Muscle layer of duodenum (tissue), 2 donors: ENCODE results near the gene COL15A1.
A peak's percentile ranks its signal among the peaks of the same experiment; 100 is the strongest.

Source experiments
- H3K27ac ChIP-seq: one replicate; pipeline ENCODE4 v1.7.0; 2013; ENCODE audit warnings: mild to moderate bottlenecking, low read length
- H3K27me3 ChIP-seq: one replicate; pipeline ENCODE4 v1.7.0; 2013; ENCODE audit warnings: low read depth, mild to moderate bottlenecking, control low read depth, low read length
- H3K36me3 ChIP-seq, 2 donors: one replicate each; pipeline ENCODE4 v1.7.0; 2013; ENCODE audit warnings: low read length in 2 of 2, control low read depth in 1 of 2, mild to moderate bottlenecking in 1 of 2; ENCODE audit not compliant: insufficient read depth in 2 of 2, control insufficient read depth in 1 of 2
- H3K4me1 ChIP-seq, 2 donors: one replicate each; pipeline ENCODE4 v1.7.0; 2013; ENCODE audit warnings: low read length in 2 of 2, mild to moderate bottlenecking in 2 of 2, control low read depth in 1 of 2, moderate library complexity in 1 of 2; ENCODE audit not compliant: insufficient read depth in 2 of 2, control insufficient read depth in 1 of 2
- H3K4me3 ChIP-seq, 2 donors: one replicate each; pipeline ENCODE4 v1.7.0; 2013; ENCODE audit warnings: low read length in 2 of 2, low read depth in 1 of 2, mild to moderate bottlenecking in 1 of 2
- H3K9me3 ChIP-seq, 2 donors: one replicate each; pipeline ENCODE4 v1.7.0; 2013; ENCODE audit warnings: low read length in 2 of 2, control low read depth in 1 of 2, mild to moderate bottlenecking in 1 of 2; ENCODE audit not compliant: control insufficient read depth in 1 of 2
- donor health status: healthy.

COL15A1 gene

GRCh38 chr9:99042620-99043019, 98.9 kb downstream of the COL15A1 start:
- Histone ChIP-seq H3K4me3 (no peak overlapping the region), H3K9me3 (no peaks in the 10 kb centered on the region), H3K27me3 (no peaks in the 10 kb centered on the region), H3K36me3 (peaks cover 10 to 48% of the 10 kb centered on the region in 2 donors), H3K27ac (no peak overlapping the region), H3K4me1 (no peaks in the 10 kb centered on the region)

- H3K4me3 ChIP-seq: no peak overlapping the region
Measured at GRCh38 chr9:99044827-99045226, 101.1 kb downstream of the COL15A1 start.

DNA sequence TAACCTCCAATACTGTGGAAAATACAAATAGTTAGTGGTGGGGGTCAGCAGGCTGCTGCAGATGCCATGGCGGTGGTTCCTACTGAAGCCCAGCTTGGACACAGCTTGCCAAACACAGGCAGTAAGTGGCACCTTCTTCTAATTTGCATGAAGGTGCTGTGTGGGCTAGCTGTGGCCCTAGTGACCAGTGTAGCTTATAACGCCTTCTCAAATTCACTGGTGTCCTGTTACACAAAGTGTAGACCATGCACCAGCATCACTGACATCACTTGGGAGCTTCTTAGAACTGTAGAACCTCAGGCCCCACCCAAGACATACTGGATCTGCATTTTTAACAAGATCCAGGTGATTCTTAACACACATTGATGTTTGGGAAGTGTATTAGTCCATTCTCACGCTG, 102.4 kb downstream of the COL15A1 start:
- H3K4me1 ChIP-seq: no peaks in the 10 kb centered on the region
- no peaks in the 10 kb centered on the region for H3K27me3 ChIP-seq
- peaks cover 5 to 54% of the 10 kb centered on the region in 2 donors for H3K36me3 ChIP-seq
- H3K9me3 ChIP-seq: no peaks in the 10 kb centered on the region
- peak overlapping the region; percentile 68 for H3K27ac ChIP-seq
- H3K4me3 ChIP-seq: no peak overlapping the region

More at GRCh38 chr9:99044827-99045226, 101.1 kb downstream of the COL15A1 start:
- no peaks in the 10 kb centered on the region for H3K4me1 ChIP-seq
- no peak overlapping the region for H3K27ac ChIP-seq
- H3K27me3 ChIP-seq: no peaks in the 10 kb centered on the region
- H3K9me3 ChIP-seq: no peaks in the 10 kb centered on the region
- H3K36me3 ChIP-seq: peaks cover 6 to 57% of the 10 kb centered on the region in 2 donors

GRCh38 chr9:99046542-99047071, 102.9 kb downstream of the COL15A1 start:
- peaks cover 5 to 58% of the 10 kb centered on the region in 2 donors for H3K36me3 ChIP-seq
- no peaks in the 10 kb centered on the region for H3K9me3 ChIP-seq
- H3K27ac ChIP-seq: peak overlapping the region; percentile 68
- no peaks in the 10 kb centered on the region for H3K27me3 ChIP-seq
- no peak overlapping the region for H3K4me3 ChIP-seq
- no peaks in the 10 kb centered on the region for H3K4me1 ChIP-seq

GRCh38 chr9:99049228-99049627, 105.5 kb downstream of the COL15A1 start:
- H3K4me3 ChIP-seq: no peak overlapping the region
- peak overlapping the region; percentile 18 for H3K27ac ChIP-seq
- H3K36me3 ChIP-seq: peaks cover 0 to 49% of the 10 kb centered on the region in 2 donors
- H3K27me3 ChIP-seq: no peaks in the 10 kb centered on the region
- H3K9me3 ChIP-seq: no peaks in the 10 kb centered on the region
- no peaks in the 10 kb centered on the region for H3K4me1 ChIP-seq

DNA sequence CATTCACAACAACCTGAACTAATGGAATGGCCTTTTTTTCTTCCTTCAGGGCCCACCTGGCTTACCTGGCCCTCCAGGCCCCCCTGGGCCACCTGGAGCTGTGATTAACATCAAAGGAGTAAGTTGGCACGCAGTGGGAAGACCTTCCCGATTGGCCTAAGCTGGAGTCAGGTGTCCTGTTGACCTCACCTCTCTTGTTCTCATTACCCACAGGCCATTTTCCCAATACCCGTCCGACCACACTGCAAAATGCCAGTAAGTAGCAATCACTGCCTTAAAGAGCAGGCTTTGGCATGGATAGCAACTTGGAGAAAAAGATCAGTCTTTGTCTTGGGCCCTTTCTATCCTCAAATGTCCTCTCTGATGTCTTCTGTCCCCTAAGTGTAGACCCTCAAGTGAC, 105.9 kb downstream of the COL15A1 start:
- no peaks in the 10 kb centered on the region for H3K27me3 ChIP-seq
- no peak overlapping the region for H3K4me3 ChIP-seq
- peak overlapping the region; percentile 18 for H3K27ac ChIP-seq
- H3K4me1 ChIP-seq: no peaks in the 10 kb centered on the region
- peaks cover 3 to 47% of the 10 kb centered on the region in 2 donors for H3K36me3 ChIP-seq
- H3K9me3 ChIP-seq: no peaks in the 10 kb centered on the region

GRCh38 chr9:99050292-99050911, 106.7 kb downstream of the COL15A1 start:
- Histone ChIP-seq H3K27ac (peak overlapping the region; percentile 18), H3K36me3 (peaks cover 10 to 47% of the 10 kb centered on the region in 2 donors), H3K27me3 (no peaks in the 10 kb centered on the region)

DNA sequence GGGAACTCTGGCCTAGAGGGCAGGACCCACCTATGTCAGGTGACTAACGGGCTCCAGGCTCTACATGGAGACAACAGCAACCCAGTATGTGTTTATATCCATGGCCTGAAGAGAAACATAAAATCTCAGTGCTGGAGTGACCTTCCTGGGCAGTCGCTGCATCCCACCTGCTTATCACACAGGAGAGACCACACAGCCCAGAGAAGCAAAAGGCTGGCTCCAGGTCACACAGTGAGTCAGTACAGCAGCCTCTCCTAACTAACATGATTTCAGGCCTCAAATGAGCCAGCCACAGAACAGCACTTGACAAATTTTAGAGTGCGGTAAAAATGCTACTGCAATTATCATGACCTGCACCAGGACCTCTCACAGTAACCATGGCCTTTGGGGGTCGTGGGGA, 107.2 kb downstream of the COL15A1 start:
- Histone ChIP-seq H3K27ac (peak overlapping the region; percentile 18), H3K4me1 (no peaks in the 10 kb centered on the region), H3K36me3 (peaks cover 13 to 49% of the 10 kb centered on the region in 2 donors)

More at GRCh38 chr9:99050292-99050911, 106.7 kb downstream of the COL15A1 start:
- Histone ChIP-seq H3K9me3 (no peaks in the 10 kb centered on the region), H3K4me1 (no peaks in the 10 kb centered on the region), H3K4me3 (no peak overlapping the region)

DNA sequence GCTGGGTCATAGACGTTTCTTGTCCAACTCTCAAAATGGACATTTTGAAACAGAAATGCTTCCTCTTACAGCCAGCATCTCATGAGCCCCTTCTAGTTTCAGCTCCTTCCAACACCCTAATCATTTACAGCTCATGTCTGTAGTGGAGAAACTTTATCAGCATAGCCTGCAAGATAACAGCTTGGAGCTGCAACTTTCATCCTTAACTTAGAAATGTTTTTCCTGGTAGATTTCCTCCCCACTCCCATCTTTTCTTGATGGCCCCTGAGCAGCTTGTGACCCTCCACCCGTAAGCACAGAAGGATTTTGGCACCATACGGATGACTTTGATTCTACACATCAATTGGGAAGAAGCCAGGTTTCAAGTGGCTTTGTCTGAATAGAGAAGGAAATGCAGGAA, 107.7 kb downstream of the COL15A1 start:
- Histone ChIP-seq H3K4me3 (no peak overlapping the region), H3K4me1 (no peaks in the 10 kb centered on the region), H3K9me3 (no peaks in the 10 kb centered on the region), H3K27ac (peak overlapping the region; percentile 25), H3K27me3 (no peaks in the 10 kb centered on the region), H3K36me3 (peaks cover 13 to 54% of the 10 kb centered on the region in 2 donors)

More for the DNA sequence above, 107.2 kb downstream of the COL15A1 start:
- Histone ChIP-seq H3K4me3 (no peak overlapping the region), H3K9me3 (no peaks in the 10 kb centered on the region), H3K27me3 (no peaks in the 10 kb centered on the region)

- Histone ChIP-seq H3K9me3 (no peaks in the 10 kb centered on the region), H3K27me3 (no peaks in the 10 kb centered on the region), H3K36me3 (peaks cover 13 to 57% of the 10 kb centered on the region in 2 donors), H3K4me3 (no peak overlapping the region), H3K27ac (peak overlapping the region; percentile 73), H3K4me1 (no peaks in the 10 kb centered on the region)
Measured at GRCh38 chr9:99051851-99052250, 108.1 kb downstream of the COL15A1 start.

GRCh38 chr9:99052815-99053715, 109.4 kb downstream of the COL15A1 start:
- Histone ChIP-seq H3K4me3 (no peak overlapping the region), H3K9me3 (no peaks in the 10 kb centered on the region), H3K27me3 (no peaks in the 10 kb centered on the region), H3K36me3 (peaks cover 13 to 61% of the 10 kb centered on the region in 2 donors), H3K4me1 (no peaks in the 10 kb centered on the region), H3K27ac (peak overlapping the region; percentile 73)
